Thyroid gland (tissue), 4 donors: Measurements from ENCODE around the gene SPINDOC.

ENCODE experiments used
- CTCF ChIP-seq, 6 experiments: fragments of 200-600 bp in 3 of 6; fragments of 450-650 bp in 3 of 6; sonication (generic) in 3 of 6; IDR thresholded peaks; one replicate each; pipeline ENCODE4 v1.5.1; 2016 to 2019; ENCODE audit warnings: antibody characterized with exemption in 6 of 6, mild to moderate bottlenecking in 2 of 6, inconsistent platforms in 1 of 6, moderate library complexity in 1 of 6
- POLR2A ChIP-seq, 2 donors: fragments of 450-650 bp; IDR thresholded peaks; one replicate each; pipeline ENCODE4 v1.6.1; 2017; ENCODE audit warnings: antibody characterized with exemption in 2 of 2, mild to moderate bottlenecking in 2 of 2, moderate library complexity in 1 of 2

DNA sequence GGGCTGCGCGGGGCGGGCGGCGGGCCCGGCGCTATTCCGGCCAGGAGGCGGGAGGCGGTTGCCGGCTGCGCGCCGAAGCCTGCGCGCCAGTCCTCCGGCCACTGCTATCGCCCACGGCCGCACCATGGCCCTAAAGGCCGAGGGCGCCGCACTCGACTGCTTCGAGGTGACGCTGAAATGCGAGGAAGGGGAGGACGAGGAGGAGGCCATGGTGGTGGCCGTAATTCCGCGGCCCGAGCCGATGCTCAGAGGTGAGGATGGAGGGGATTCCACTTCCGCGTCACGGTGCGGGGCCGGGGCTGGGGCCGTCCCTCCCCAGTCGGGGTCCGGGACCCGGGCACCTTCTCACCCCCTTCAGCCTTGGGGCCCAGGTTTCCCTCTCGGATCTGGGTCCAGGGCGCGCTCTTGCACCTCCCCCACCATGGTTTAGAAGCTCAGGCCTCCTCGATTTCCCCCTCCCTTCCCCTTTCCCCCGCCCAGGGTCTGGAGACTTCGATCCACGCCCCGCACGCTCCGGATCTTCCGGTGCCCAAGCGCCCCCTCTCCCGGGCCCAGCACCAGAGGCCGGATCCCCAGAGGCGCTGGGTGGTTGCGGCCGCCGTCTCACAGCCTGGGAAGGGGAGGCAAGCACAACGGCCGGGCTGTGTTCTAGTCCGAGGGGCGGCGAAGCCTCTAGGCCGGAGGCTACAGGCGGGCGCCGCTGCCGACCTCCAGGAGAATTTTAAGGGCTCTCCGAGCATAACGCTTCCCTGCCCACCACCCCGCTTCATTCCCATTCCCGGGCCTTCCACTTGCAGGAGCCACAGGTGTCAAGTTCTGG, 517 bp downstream of the SPINDOC start:
- TF ChIP-seq CTCF (IDR thresholded peaks at IDR 0.05) (peak in 1 of 6 experiments; percentile 4), POLR2A (IDR thresholded peaks at IDR 0.05) (no peak)
